ENCODE results near the gene RNF215.

Gene RNF215

DNA sequence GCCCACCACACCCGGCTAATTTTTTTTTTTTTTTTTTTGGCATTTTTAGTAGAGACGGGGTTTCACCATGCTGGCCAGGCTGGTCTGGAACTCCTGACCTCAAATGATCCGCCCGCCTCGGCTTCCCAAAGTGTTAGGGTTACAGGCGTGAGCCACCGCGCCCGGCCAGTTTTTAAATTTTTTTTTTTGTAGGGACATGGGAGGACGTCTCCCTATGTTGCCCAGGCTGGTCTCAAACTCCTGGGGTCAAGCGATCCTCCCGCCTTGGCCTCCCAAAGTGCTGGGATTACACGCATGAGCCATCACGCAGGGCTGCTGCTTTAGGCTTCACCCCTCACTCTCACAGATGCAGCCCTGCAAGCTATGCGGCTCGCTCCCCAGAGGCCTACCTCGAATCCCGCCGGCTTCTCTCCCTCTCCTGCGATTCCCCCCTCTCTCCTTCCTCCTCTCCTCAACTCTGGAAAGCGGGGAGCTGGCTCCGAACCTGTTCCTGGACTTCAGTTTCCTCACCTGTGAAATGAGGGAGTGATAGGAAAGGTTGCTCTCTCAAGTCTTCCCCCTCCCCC lies 29.5 kb downstream of the RNF215 start:
- DNase-seq (ENCODE audit: low read depth), result no peak
- H3K4me3 ChIP-seq (ENCODE audit: control insufficient read depth, low read depth, low read length), result peak overlapping the region; percentile 81; the same call in 1 of the 2 replicates
- TF ChIP-seq, protein P1, sequence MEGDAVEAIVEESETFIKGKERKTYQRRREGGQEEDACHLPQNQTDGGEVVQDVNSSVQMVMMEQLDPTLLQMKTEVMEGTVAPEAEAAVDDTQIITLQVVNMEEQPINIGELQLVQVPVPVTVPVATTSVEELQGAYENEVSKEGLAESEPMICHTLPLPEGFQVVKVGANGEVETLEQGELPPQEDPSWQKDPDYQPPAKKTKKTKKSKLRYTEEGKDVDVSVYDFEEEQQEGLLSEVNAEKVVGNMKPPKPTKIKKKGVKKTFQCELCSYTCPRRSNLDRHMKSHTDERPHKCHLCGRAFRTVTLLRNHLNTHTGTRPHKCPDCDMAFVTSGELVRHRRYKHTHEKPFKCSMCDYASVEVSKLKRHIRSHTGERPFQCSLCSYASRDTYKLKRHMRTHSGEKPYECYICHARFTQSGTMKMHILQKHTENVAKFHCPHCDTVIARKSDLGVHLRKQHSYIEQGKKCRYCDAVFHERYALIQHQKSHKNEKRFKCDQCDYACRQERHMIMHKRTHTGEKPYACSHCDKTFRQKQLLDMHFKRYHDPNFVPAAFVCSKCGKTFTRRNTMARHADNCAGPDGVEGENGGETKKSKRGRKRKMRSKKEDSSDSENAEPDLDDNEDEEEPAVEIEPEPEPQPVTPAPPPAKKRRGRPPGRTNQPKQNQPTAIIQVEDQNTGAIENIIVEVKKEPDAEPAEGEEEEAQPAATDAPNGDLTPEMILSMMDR (IDR thresholded peaks at IDR 0.05; ENCODE audit: control insufficient read depth, insufficient read depth, low read depth, low read length, missing control alignments), result no peak

DNA sequence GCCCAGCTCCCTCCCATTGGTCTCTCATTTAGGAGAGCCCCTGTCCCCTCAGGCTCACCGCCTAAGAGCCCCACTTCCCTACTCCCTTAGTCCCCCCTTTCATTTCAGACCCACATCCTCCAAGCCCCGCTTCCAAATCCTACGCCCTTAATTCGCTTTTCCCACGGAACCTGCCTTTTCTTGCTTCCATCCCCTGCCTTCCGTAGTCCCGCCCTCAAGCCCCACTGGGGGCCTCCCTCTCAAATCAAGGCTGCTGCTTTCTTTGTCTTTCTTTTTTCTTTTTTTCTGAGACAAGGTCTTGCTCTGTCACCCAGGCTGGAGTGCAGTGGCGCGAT lies 30.0 kb downstream of the RNF215 start:
- H3K4me3 ChIP-seq (ENCODE audit: control insufficient read depth, low read depth, low read length), result peak overlapping the region; percentile 81
- TF ChIP-seq, protein P1 (IDR thresholded peaks at IDR 0.05; ENCODE audit: control insufficient read depth, insufficient read depth, low read depth, low read length, missing control alignments), result no peak
- DNase-seq (ENCODE audit: low read depth), result no peak

DNA sequence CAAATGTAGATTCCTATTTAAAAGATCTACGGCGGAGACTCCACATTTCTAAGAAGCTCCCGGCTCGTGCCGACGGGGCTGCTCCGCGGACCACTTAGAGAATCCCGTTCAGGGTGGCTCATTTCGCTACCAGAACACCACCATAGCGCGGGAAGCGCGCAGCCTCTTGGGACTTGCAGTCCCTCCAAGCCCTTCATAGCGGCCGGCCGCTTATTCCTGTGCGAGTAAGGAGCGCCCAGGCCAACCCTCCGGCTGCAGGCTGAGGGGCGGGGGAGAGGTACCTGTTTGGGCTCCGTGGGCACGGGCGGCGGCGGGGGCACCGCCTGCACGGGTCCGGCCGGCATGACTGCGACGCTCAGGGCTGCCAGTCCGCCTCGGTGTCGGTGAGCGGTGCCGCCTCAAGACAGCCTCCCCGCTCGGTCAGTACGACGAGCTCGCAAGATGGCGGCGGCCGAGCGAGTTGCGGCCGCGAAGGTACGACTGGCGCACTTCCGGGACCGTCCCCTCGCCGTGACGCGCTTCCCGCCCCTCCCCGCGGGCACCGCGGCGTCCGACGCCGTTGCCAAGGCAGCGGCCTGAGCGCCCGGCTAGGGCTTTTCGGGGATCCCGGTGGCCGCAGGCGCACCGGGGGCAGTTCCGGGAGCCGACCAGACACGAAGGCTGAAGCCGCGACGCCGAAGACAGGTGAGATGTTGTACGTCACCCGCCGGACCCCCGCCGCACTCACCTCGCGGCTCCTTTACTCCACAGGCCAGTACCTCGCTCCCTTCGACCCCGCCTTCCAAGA lies 30.6 kb downstream of the RNF215 start, which contains the start of the genes CCDC157 and SF3A1:
Gene CCDC157 (plus strand): TSS at position 559 of the 787 bp plus-strand sequence. CDS start 8,994 bp downstream, outside the sequence.
Gene SF3A1 (minus strand): TSS at position 446 of the 787 bp plus-strand sequence. CDS start 102 bp downstream, at position 344.
- peak; percentile 71 for DNase-seq (ENCODE audit: low read depth)
- H3K4me3 ChIP-seq (ENCODE audit: control insufficient read depth, low read depth, low read length), result peak within 1 kb of the TSS; percentile 81
- TF ChIP-seq, protein P1 (IDR thresholded peaks at IDR 0.05; ENCODE audit: control insufficient read depth, insufficient read depth, low read depth, low read length, missing control alignments), result no peak

DNA sequence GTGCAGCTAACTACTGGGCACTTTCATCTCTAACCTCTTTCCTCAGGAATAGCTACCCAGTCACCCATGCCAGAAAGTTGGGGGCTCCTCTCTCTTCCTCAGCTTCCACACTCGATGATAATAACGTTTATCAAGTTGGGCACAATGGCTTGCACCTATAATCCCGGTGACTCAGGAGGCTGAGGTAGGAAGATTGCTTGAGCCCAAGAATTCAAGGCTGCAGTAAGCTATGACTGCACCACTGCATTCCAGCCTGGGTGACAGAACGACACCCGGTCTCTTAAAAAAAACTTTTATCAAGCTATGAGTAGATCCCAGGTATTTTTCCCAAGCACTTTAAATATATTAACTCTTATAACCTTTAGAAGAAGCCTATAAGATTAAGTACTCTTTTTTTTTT lies 32.6 kb downstream of the RNF215 start:
- TF ChIP-seq, protein P1 (IDR thresholded peaks at IDR 0.05; ENCODE audit: control insufficient read depth, insufficient read depth, low read depth, low read length, missing control alignments), result no peak
- no peak overlapping the region for H3K4me3 ChIP-seq (ENCODE audit: control insufficient read depth, low read depth, low read length)
- no peak for DNase-seq (ENCODE audit: low read depth)

DNA sequence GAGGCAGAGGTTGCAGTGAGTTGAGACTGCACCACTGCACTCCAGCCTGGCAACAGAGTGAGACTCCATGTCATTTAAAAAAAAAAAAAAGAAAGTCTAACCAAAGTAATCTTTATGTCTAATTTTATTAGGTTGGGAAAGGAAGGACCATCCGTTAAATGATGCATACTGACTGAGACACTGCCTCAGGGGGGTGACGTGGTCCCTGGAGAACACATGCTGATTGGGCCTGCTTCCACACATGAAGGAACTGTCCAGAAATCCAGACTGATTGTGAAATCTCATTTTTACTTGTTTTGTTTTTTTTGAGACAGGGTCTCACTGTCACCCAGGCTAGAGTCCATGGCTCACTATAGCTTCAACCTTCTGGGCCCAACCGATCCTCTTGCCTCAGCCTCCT lies 36.0 kb downstream of the RNF215 start:
- TF ChIP-seq, protein P1 (IDR thresholded peaks at IDR 0.05; ENCODE audit: control insufficient read depth, insufficient read depth, low read depth, low read length, missing control alignments), result no peak
- H3K4me3 ChIP-seq (ENCODE audit: control insufficient read depth, low read depth, low read length), result no peak overlapping the region
- DNase-seq (ENCODE audit: low read depth), result no peak

DNA sequence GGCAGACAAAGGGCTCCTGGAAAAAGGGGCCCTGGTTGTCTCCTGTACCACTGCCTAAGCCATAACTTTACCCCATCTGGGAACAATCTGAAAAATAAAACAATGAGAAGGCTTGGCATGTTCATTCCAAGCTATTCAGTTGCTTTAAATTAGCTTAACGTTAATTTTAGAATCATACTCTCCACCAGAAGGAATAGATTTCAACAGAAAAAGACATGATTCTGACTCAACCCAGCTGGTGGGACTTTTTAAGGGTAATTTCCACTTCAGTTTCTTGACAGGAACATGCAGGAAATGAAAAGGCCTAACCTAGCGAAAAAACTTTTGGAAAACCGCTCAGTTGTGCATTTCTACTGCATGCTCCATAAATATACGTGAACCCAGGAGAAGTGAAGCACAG lies 38.4 kb downstream of the RNF215 start:
- DNase-seq (ENCODE audit: low read depth), result peak; percentile 21
- TF ChIP-seq, protein P1 (IDR thresholded peaks at IDR 0.05; ENCODE audit: control insufficient read depth, insufficient read depth, low read depth, low read length, missing control alignments), result no peak
- H3K4me3 ChIP-seq (ENCODE audit: control insufficient read depth, low read depth, low read length), result no peak overlapping the region

All from AG09309 (cell line).